Measurements from ENCODE around the gene PSME1.
A peak's percentile ranks its signal among the peaks of the same experiment; 100 is the strongest.

PSME1 gene

DNA sequence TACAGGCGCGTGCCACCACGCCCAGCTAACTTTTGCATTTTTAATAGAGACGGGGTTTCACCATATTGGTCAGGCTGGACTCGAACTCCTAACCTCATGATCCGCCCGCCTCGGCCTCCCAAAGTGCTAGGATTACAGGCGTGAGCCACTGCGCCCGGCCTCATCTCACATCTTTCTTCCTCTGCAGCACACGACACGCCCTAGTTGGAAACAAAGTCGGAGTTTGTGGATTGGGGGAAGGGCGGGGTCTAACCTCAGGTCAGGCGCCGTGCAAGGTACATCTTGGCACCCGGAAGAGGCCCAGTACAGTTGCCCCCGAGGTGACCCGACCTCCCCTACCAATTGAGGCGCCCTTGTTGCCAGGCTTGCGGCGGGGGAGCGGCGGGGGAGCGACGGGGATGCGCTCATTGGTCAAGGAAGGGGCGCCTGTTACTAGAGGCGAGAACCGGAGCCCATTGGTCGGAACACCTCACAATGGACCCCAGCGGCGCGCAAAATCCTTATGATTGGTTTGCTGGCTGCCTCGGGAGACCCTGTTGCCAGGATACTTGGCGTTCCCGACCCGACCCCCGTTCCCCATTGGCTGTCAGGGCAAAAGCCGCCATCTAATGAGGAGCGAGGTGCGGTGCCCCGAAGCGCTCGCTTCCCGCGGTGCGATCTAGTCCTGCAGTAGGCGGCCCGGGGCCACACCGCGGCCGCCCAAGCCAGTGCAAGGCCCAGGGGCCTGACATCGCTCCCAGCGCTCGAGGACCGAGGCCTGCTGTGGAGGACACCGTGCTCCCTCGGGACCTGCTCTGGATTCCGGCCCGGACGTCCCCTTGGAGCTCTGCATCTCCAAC, 35.6 kb downstream of the PSME1 start, which contains the start of gene REC8:
Gene REC8, plus strand, starts transcription at position 659 of the 839 bp plus-strand sequence. CDS start 473 bp downstream, outside the sequence.
- peaks cover 23 to 36% of the 10 kb centered on the region in 2 donors for H3K4me1 Mint-ChIP-seq (ENCODE audit: low read depth in 2 of 2)
- DNase-seq (peak; percentile 73 to 78 (median 77)), ATAC-seq (replicated peaks) (peak; percentile 87)
- H3K4me3 Mint-ChIP-seq = peak within 1 kb of the TSS; percentile 83 to 93
- H3K27me3 Mint-ChIP-seq = no peaks in the 10 kb centered on the region
- peak within 1 kb of the TSS; percentile 87 to 96 for H3K27ac Mint-ChIP-seq
- H3K9me3 Mint-ChIP-seq = no peaks in the 10 kb centered on the region
- peaks cover 77% of the 10 kb centered on the region for H3K36me3 Mint-ChIP-seq (ENCODE audit: insufficient read depth)

DNA sequence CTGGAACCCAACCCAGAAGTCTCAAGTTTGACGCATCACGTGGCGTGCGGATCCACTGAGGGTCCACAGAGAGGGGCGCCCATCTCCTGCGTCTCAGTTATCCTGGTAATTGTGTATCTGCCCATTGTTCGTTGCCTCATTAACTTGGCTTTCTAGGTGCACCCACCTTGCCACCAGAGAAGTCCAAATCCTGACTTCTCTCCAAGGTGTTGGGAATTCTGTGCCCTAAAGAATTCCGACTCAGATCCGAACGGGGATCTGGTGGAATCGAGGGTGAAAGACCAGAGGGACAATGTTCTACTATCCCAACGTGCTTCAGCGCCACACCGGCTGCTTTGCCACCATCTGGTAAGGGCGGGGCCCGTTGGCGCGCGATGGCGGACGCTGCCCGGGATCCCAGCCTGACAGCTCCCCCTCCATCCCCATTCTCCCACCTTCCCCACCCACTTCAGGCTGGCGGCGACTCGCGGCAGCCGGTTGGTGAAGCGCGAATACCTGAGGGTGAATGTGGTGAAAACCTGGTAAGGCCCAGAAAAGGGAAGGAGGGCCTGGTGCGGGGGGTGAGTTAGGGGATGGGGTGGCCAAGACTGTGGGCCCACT, 36.4 kb downstream of the PSME1 start:
- H3K4me3 Mint-ChIP-seq = peak overlapping the region; percentile 83 to 93
- H3K27me3 Mint-ChIP-seq = no peaks in the 10 kb centered on the region
- H3K4me1 Mint-ChIP-seq (ENCODE audit: low read depth in 2 of 2) = peaks cover 23 to 38% of the 10 kb centered on the region in 2 donors
- H3K27ac Mint-ChIP-seq = peak overlapping the region; percentile 87 to 96
- no peak for ATAC-seq (replicated peaks)
- H3K36me3 Mint-ChIP-seq (ENCODE audit: insufficient read depth) = peaks cover 70% of the 10 kb centered on the region
- no peak for DNase-seq
- H3K9me3 Mint-ChIP-seq = no peaks in the 10 kb centered on the region

DNA sequence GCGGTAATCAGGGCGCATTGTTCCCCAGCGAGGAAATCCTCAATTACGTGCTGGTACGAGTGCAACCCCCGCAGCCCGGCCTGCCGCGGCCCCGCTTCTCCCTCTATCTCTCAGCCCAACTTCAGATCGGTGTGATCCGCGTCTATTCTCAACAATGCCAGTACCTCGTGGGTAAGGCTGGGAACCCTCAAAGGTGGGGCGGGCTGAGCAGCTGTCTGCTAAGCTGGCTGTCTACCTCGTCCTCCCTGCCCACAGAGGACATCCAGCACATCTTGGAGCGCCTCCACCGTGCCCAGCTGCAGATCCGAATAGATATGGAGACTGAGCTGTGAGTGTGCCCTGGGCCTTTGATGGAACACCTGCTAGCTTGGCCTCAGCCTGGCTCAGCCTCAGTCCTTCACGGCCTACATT, 36.9 kb downstream of the PSME1 start:
- Mint-ChIP-seq H3K4me1 (ENCODE audit: low read depth in 2 of 2) (peaks cover 23 to 35% of the 10 kb centered on the region in 2 donors), H3K27ac (peak overlapping the region; percentile 87 to 96), H3K9me3 (no peaks in the 10 kb centered on the region), H3K27me3 (no peaks in the 10 kb centered on the region), H3K36me3 (ENCODE audit: insufficient read depth) (peaks cover 68% of the 10 kb centered on the region), H3K4me3 (peak overlapping the region; percentile 63 to 93)
- ATAC-seq (replicated peaks) (no peak), DNase-seq (no peak)

DNA sequence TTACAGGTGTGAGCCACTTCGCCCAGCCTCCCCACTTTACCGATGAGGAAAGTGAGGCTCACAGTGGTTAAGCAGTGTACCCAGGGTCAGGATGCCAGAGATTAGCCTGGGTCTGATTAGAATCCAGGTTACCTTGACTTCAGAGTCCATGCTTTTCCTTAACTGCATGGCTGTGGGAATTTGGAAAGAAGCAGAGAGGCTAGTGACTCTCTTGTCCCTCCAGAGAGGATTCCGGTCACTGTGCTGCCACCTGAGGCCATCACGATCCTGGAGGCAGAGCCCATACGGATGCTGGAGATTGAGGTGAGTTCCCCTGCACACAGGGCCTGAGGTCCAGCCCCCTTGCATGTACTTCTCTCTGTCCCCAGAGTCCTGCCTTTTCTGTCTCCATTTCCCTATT, 40.6 kb downstream of the PSME1 start:
- Mint-ChIP-seq H3K27me3 (no peaks in the 10 kb centered on the region), H3K27ac (peak overlapping the region in 1 of 2 donors; percentile 96), H3K4me3 (no peak overlapping the region), H3K4me1 (ENCODE audit: low read depth in 2 of 2) (peaks cover 19 to 26% of the 10 kb centered on the region in 2 donors), H3K9me3 (no peaks in the 10 kb centered on the region), H3K36me3 (ENCODE audit: insufficient read depth) (peaks cover 70% of the 10 kb centered on the region)
- ATAC-seq (replicated peaks) = no peak
- no peak for DNase-seq

DNA sequence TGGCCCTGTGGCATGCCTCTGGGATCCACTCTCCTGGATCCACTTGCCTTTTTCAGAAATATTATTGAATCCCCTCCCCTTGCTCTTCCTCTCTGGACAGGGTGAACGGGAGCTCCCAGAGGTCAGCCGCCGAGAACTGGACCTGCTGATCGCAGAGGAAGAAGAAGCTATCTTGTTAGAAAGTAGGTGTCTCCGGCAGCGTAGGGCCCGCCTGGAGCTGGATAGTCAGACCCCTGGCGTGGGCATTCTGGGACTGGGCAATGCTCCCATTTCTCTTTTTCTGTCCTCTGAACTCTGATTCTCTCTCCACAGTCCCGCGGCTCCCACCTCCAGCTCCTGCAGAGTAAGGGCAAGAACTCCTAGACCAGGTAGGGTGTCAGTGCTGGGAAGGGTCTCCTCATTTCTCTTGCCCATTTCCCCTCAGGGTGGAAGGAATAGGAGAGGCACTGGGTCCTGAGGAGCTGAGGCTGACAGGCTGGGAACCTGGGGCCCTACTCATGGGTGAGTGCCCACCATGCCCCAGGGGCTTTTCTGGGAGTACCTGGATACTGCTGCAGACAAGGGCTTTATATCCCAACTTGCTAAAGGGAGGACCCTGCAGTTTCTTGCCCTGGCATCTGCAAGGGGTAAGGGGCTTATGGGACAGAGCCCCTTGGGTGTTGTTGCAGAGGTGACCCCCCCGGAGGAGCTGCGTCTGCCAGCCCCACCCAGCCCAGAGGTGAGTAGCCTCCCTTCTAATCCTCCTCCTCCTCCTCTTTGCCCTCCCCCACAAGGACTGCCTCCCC, 41.2 kb downstream of the PSME1 start:
- no peaks in the 10 kb centered on the region for H3K9me3 Mint-ChIP-seq
- peaks cover 14 to 25% of the 10 kb centered on the region in 2 donors for H3K4me1 Mint-ChIP-seq (ENCODE audit: low read depth in 2 of 2)
- no peaks in the 10 kb centered on the region for H3K27me3 Mint-ChIP-seq
- DNase-seq = no peak
- no peak overlapping the region for H3K4me3 Mint-ChIP-seq
- H3K36me3 Mint-ChIP-seq (ENCODE audit: insufficient read depth) = peaks cover 70% of the 10 kb centered on the region
- no peak for ATAC-seq (replicated peaks)
- peak overlapping the region in 1 of 2 donors; percentile 96 for H3K27ac Mint-ChIP-seq

DNA sequence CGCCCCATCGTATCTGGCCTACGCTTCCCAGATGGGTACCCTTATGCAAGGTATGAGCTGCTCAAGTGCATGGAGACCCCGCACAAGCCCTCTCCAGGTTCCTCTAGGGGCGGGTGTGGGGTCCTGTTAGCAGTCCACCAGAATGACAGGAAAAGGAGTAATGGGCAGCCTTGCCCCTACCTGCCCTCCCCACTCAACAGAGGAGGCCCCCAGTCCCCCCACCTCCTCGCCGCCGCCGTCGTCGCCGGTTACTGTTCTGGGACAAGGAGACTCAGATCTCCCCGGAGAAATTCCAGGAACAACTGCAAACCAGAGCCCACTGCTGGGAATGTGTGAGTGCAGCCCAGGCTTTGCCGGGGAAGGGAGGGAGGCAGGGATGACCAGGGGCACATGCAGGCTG, 41.9 kb downstream of the PSME1 start:
- H3K27me3 Mint-ChIP-seq = no peaks in the 10 kb centered on the region
- H3K4me3 Mint-ChIP-seq = no peak overlapping the region
- H3K27ac Mint-ChIP-seq = peak overlapping the region in 1 of 2 donors; percentile 96
- H3K4me1 Mint-ChIP-seq (ENCODE audit: low read depth in 2 of 2) = peaks cover 14 to 22% of the 10 kb centered on the region in 2 donors
- ATAC-seq (replicated peaks) (no peak), DNase-seq (no peak)
- peaks cover 70% of the 10 kb centered on the region for H3K36me3 Mint-ChIP-seq (ENCODE audit: insufficient read depth)
- no peaks in the 10 kb centered on the region for H3K9me3 Mint-ChIP-seq

DNA sequence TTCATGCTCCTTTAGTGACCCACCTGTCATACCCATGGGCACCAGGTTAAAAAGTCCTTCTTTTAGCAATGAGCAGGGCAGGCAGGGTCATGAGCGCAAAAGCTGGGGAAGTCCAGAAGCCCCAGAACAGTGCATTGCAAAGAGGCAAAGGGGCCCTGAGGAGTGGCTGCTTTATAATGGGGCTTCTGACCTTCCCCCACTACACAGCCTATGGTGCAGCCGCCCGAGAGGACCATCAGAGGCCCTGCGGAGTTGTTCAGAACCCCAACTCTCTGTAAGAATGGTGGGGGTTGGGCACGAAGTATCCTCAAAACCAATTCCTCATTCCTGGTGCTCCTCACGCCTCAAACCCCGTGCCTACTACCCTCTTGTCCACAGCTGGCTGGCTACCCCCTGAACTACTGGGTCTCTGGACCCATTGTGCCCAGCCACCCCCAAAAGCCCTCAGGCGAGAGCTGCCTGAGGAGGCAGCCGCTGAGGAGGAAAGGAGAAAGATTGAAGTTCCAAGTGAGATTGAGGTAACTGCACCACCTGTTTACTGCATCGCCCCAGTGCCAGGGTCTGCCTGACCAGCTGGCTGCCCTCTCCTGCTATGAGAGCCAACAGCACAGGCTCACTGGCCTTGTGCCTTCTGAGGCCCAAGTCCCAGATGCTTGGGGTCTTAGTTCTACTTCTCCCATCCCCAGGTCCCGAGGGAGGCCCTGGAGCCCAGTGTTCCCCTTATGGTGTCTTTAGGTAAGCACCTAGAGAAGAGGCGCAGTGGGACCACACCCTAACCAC, 42.6 kb downstream of the PSME1 start:
- Mint-ChIP-seq H3K27me3 (no peaks in the 10 kb centered on the region), H3K36me3 (ENCODE audit: insufficient read depth) (peaks cover 73% of the 10 kb centered on the region), H3K4me1 (ENCODE audit: low read depth in 2 of 2) (peaks cover 14 to 18% of the 10 kb centered on the region in 2 donors), H3K4me3 (no peak overlapping the region), H3K27ac (peak overlapping the region in 1 of 2 donors; percentile 96), H3K9me3 (no peaks in the 10 kb centered on the region)
- no peak for DNase-seq
- ATAC-seq (replicated peaks) = no peak

DNA sequence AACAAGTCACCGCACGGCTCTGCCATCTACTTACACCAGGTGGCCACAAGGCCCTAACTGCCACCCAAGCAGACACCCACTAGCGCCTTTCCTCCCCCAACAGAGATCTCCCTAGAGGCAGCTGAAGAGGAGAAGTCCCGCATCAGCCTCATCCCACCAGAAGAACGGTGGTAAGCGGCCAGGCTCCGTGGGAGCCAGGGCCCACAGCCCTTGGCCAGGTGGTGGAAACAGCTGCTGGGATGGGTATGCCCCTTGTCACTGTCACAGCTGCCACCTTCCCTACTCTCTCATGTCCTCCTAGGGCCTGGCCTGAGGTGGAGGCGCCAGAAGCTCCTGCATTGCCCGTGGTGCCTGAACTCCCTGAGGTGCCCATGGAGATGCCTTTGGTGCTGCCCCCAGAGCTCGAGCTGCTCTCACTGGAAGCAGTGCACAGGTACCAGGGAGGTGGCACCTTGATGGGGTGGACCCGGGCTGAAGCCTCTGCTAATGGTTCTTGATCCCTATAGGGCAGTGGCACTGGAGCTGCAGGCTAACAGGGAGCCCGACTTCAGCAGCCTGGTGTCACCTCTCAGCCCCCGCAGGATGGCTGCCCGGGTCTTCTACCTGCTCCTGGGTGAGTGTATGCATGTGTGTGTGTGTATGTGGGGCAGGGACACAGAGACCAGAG, 43.4 kb downstream of the PSME1 start:
- ATAC-seq (replicated peaks) (no peak), DNase-seq (no peak)
- Mint-ChIP-seq H3K27ac (peak overlapping the region; percentile 2 to 90), H3K36me3 (ENCODE audit: insufficient read depth) (peaks cover 79% of the 10 kb centered on the region), H3K4me3 (no peak overlapping the region), H3K27me3 (no peaks in the 10 kb centered on the region), H3K9me3 (no peaks in the 10 kb centered on the region), H3K4me1 (ENCODE audit: low read depth in 2 of 2) (peaks cover 14 to 16% of the 10 kb centered on the region in 2 donors)

DNA sequence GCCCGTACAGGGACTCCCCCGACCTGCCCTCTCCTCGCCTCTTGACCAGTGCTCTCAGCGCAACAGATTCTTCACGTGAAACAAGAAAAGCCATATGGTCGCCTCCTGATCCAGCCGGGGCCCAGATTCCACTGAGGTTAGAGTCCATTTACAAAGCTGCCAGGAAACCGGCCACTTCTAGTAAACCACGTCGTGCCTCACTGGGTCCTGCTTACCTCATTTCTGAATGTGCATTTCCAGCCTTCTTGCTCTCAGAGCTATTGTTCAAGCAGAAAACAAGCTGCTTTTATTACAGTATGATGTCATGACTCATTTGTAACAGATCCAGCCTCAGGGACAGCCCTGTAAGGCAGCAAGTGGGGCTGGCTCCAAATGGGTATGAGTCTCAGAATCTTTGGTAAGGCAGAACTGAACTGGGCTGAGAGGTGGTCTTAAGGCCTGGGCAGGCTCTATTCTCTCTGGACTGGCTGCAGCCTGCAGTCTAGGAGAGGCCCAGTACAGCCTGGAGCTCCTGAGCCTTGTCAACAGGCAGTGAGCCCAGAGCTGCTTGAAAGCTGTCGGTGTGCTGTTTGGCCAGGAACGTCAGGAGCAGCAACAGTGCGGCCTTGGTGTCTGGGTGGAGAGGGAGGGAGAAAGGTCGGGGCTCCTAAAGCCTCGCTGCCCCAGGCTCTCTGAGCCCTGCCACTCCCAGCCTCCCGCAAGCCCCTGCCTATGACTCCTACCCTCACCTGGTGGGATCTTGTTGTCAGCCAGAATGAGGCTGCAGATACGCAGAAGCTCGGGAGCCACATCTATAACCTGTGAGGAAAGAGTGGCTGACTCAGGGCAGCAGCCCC, 44.2 kb downstream of the PSME1 start:
- no peaks in the 10 kb centered on the region for H3K9me3 Mint-ChIP-seq
- H3K36me3 Mint-ChIP-seq (ENCODE audit: insufficient read depth) = peaks cover 81% of the 10 kb centered on the region
- peaks cover 6 to 10% of the 10 kb centered on the region in 2 donors for H3K4me1 Mint-ChIP-seq (ENCODE audit: low read depth in 2 of 2)
- DNase-seq (no peak), ATAC-seq (replicated peaks) (no peak)
- no peaks in the 10 kb centered on the region for H3K27me3 Mint-ChIP-seq
- peak overlapping the region; percentile 2 to 90 for H3K27ac Mint-ChIP-seq
- no peak overlapping the region for H3K4me3 Mint-ChIP-seq

DNA sequence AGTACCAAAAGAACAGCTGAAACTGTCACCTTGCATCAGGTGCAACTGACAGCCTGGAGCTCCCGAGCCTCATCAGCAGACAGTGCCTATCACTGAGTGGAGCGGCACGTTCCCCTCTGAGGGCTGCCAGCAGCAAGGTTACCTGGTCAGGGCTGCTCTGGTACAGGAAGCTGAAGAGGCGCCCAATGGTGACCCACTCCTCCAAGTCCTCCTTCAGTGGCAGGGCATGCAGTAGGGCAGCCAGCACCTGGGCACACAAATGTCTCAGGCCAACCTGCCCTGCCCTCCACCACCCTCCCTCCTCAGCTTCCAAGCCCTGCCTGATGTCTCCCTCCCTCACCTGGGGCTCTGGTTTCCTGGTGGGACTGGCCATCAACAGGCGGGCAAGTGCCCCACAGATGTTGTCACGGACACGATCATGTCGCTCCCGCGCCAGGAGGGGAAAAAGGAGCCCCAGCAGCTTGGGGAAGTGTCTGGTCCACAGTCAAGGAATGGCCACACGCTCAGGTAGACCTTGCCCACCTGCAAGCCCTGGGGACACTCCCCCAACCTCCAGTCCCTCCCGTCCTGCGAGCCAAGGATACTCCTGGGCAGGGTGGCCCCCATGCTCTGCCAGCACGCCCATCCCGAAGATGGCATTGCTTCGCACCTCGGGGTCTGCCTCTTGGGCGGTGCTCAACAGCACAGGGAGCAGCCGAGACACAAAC, 45.5 kb downstream of the PSME1 start:
- Mint-ChIP-seq H3K4me1 (ENCODE audit: low read depth in 2 of 2) (peaks cover 4 to 7% of the 10 kb centered on the region in 2 donors), H3K4me3 (no peak overlapping the region), H3K27me3 (no peaks in the 10 kb centered on the region), H3K27ac (peak overlapping the region; percentile 71 to 82), H3K36me3 (ENCODE audit: insufficient read depth) (peaks cover 77% of the 10 kb centered on the region), H3K9me3 (no peaks in the 10 kb centered on the region)
- DNase-seq = no peak
- ATAC-seq (replicated peaks) = no peak

DNA sequence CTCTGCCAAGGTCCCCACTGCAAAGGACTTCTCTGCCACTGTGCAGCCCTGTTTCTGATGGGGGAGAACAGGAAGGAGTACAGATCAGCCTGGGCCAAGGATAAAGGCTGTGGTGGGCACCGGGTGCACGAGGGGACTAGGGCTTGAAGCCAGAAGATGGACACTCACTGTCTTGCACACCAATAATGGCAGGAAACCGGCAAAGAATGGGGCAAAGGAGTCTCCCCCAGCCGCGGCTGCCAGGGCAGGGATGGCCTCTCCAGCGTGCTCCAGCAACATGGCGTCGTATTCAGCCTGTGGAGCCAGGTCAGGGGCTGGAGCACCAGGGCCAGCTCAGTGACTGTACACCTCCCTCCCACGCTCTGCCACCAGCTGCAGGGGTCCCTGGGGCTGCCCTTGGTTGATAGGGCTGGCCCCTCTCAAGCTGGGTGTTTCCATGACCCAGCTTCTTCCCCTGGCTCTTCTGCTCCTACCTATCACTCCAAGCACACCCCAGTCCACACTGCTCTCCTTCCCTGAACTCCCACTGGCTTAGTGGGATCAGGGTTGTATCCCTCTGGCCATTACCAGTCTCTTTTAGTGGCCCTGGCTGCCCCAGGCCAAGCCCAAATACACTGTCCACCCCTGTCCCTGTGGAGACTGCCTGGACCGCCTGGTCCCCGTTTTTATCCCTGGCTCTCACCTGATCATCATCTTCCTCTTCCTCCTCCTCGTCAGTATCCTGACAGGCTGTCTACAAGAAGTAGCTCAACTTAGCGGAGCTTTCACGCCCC, 46.3 kb downstream of the PSME1 start:
- no peaks in the 10 kb centered on the region for H3K9me3 Mint-ChIP-seq
- ATAC-seq (replicated peaks) (no peak), DNase-seq (no peak)
- peak overlapping the region; percentile 71 to 82 for H3K27ac Mint-ChIP-seq
- peaks cover 4 to 8% of the 10 kb centered on the region in 2 donors for H3K4me1 Mint-ChIP-seq (ENCODE audit: low read depth in 2 of 2)
- peaks cover 79% of the 10 kb centered on the region for H3K36me3 Mint-ChIP-seq (ENCODE audit: insufficient read depth)
- H3K4me3 Mint-ChIP-seq = no peak overlapping the region
- no peaks in the 10 kb centered on the region for H3K27me3 Mint-ChIP-seq

Data from effector memory CD8-positive, alpha-beta T cell (primary cell).